ENCODE results near the gene ANAPC7.
"Not testable (repeated sequence)": the region's sequence is repeated elsewhere in the genome, so short reads cannot be mapped to it uniquely, and the experiment has no call there.

Gene ANAPC7

DNA sequence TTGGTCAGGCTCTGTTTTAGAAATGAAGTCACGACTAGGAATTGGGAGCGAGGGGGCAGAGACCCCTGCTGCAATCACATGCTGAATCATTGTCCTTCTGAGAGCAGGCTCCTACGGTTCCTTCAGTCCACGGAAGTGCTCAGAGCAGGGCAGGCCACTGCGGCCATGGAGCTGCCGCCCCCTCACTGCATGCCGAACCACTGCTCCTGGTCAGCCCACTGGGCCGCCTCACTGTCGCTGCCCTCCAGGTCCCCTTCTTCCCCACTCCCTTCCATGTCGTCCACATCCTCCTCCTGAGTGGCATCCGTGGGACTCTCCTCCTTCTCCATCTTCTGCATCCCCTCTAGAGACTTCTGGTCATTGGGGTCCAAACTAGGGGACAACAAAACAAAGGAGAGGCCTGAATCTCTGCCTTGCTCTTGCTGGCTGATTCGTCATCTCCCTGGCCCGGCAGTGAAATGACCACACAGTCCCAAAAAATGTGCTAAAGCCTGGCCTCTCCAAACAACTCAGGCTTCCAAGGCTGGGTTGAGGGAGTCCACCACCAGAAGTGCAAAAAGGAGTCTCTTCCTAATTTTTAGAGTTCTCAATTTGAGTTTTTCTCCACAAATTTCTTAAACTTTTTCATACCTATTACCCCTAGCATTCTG lies 29.4 kb downstream of the ANAPC7 start:
- DNase-seq: no peak

GRCh38 chr12:110373425-110373824 lies 30.1 kb downstream of the ANAPC7 start:
- DNase-seq: peak; percentile 86

DNA sequence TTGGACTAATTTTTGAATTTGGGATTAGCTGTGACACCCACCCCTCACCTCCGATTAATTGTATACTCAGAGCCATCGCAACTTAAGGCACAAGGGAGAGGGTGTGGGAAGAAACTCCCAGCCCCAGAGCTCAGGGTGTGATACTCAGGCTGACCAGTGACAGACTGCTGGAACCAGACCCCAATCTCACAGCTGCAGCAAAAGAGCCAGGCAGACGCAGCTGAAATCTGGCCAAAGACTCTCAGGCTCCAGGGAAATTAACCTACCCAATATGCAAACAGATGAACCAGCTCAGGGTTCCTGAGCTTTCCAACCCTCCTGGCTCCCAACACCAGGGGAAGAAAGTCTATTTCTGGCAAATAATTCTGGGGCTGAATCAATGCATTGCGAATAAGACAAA lies 30.5 kb downstream of the ANAPC7 start:
- peak; percentile 70 for DNase-seq

DNA sequence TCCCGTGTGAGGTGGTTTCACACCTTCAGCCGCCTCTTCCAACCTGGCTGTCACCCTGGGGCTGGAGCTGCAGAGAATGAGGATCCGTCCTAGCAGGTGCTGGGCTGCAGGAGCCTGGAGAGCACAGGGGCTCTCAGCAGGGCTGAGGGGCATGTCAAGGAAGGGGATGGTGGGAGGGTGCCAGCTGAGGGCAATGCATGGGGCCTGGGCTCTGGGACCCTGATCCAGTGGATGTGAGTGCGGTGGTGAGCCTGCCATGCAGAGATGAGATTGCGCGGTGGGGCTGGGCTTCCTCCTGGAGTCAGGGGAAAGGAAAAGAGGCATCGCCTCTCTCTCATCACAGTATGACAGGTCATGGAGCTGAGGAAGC lies 31.5 kb downstream of the ANAPC7 start:
- DNase-seq: no peak

DNA sequence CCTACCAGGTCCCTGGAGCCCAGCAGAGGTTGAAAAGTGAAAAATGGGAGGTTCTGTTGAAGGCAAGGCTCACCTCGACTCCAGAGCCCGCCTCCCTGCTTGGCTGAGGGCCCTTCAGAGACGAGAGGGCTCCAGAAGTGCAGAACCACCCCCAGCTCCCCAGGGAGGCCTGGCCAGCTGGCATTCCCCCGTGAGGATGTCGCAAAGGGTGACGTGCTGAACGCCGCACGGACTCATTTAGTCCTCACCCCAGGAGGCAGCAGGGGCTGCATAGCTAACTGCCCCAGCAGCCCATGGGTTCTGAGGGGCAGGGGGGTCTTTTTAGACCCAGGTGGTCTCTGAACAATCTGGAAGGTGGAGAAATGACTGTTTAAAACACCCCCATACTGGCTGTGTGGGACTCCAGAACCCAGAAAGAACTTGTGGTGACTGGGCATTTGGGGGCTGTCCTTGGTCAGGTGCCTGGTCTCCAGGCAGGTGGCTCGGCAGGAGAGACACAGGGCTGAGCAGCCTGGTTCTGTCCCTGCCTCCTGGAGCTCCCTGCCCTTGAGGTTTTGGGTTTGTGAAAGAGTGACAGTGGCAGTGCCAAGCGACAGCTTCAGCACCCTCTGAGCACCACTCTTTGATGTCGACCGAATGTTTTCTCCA lies 32.0 kb downstream of the ANAPC7 start:
- DNase-seq: peak; percentile 44

DNA sequence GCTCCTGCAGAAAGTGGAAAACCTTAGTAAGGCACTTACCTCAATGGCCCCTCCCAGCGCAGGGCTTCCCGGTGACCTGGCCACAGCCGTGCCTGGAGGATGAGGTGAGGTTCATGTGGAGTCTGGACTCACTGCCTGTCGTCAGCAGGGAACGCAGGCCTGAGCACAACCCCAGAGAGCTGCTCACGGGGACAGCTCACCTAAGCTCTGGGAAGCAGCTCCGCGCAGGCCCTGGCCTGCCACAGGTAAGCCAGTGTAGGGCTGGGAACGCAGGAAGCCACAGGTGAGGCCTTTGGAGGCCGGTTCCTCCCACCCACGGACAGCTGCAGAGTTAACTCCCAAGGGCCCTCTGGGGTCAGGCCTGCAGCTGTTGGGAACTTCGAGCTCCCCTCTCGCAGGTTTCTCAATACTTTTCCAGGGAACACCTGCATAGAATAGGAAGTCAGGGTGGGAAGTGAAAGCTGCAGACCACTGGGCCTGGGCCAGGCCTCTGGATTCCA lies 32.7 kb downstream of the ANAPC7 start:
- peak; percentile 24 for DNase-seq

DNA sequence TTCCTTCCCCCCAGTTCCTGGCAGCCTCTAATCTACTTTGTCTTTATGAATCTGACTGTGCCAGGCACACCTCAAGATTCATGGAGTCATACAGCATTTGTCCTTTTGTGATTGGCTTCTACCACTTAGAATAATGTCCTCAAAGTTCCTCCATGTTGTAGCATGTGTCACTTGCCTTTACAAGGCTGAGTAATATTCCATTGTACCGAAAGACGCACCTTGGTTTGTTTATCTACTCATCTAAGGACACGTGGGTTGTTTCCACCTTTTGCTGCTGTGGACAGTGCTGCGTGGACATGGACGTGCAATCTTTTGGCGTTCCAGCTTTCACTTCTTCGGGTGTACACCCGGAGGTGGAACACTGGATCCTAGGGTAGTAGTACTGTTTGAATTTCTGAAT lies 33.5 kb downstream of the ANAPC7 start:
- DNase-seq: no peak

GRCh38 chr12:110367181-110367864 lies 36.2 kb downstream of the ANAPC7 start:
- no peak for DNase-seq

DNA sequence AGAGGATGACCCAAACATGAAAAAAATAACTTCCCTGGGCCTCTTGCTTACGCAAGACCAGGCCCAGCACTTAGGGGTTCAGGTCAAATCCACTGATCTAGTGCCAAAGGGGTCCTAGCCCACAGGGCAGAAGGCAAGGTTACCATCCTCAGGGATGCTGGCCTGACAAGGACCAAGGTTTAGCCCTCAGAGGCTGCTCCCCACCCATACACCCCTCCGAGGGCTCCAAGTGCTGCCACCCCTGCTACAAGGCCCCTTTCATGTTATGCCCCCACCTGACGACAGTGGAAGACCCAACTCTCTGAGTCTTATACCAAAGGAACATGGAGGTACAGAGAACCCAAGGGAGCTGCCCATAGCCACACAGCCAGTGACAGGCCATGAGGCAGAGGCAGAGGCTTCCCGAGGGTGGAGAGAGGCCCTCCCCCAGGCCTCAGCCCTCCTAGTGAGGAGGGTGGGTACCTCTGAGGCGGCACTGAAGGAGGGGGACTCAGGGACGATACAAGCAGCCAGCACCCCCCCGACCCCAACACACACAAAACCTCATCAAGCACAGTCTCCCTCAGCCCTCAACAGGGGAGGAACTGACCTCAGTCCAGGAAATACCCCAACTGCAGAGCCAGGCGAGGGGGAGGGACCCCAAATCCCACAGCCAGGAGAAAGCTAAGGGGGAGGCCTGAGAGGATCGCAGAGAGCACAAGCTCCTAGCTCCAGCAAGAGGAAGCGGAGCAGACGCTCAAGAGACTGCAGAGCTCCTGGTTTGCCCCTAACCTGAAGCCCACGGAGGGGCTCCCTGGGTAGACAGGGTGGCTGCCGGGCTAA lies 37.0 kb downstream of the ANAPC7 start:
- no peak for DNase-seq

DNA sequence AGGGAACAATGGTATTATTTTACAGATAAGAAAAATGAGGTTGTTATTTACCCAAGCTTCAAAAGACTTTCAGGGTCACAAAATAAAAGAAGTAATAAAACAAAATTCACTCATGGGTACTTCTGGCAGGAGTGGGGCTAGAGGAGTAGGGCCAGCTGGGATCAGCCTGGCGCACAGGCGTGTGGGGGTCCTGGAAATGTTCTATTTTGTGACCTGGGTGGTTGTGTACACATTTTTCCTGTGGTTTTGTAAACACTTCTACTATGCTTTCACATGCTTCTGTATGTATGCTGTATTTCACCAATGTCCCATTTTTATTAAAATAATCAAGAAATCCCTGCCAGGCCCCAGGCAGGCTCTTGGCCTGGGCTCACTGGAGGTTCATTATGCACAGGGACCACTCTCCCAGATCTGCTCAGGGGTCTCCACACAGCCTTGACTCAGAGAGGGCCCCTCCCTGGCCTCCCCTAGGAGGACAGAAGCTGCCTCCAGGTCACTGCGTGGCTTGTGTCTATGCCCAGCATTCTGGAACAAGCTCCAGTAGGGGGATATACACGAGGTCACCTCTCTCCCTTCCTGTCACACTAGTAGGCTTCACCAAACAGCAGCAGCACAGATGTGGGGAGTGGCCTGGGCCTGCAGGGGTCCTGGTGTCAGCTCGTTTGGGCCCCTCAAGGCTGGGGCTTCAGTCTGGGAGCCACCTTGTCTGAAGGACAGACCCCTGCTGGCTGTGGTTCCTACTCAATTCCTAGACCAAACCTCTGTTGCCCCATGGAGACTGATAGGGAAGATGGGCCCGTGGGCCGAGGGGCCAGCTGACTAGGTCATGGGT lies 37.8 kb downstream of the ANAPC7 start:
- no peak for DNase-seq

GRCh38 chr12:110361216-110361615 lies 42.3 kb downstream of the ANAPC7 start:
- no peak for DNase-seq

- not testable (repeated sequence) for DNase-seq
Measured at GRCh38 chr12:110358384-110359097, 45.0 kb downstream of the ANAPC7 start.

DNA sequence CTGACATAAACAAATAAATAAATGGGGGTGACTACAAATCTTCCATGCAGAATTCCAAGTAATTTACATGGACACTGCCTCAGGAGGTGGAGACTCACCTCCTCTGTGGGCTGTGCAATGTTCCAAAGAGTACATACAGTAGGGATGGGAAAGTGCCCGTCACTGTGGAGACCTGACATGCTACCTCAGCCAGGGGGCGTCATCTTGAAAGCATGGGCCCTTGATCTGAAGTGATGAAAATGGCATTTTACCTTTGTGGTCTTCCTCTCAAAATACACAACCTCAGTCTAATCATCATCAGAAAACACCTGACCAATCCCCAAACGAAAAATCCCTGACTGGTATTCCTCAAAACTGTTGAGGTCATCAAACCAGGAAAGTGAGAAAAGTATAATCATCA lies 48.4 kb downstream of the ANAPC7 start:
- DNase-seq: peak; percentile 87

- peak; percentile 60 for DNase-seq
Measured at GRCh38 chr12:110354172-110354780, 49.2 kb downstream of the ANAPC7 start.

- no peak for DNase-seq
Measured at GRCh38 chr12:110353211-110353965, 50.1 kb downstream of the ANAPC7 start.

DNA sequence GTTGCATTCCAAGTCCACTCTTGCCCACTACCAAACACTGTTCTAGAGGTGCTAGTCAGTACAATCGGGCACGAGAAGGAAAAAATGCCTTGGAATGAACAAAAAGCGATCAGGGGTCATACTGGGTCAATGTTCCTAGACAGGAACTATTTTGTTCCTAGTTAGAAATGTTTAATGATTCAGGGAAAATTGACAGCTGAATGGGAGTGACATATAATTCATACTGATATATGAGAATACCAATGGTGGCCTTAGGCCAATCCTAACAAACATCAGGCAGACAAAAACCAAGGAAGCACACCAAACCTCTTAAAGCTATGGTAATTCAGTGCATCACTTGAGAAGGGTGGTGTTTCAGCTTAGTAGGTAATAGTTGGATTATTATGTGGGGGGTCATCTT lies 51.1 kb downstream of the ANAPC7 start:
- DNase-seq: no peak

- no peak for DNase-seq
Measured at GRCh38 chr12:110351119-110351518, 52.4 kb downstream of the ANAPC7 start.

DNA sequence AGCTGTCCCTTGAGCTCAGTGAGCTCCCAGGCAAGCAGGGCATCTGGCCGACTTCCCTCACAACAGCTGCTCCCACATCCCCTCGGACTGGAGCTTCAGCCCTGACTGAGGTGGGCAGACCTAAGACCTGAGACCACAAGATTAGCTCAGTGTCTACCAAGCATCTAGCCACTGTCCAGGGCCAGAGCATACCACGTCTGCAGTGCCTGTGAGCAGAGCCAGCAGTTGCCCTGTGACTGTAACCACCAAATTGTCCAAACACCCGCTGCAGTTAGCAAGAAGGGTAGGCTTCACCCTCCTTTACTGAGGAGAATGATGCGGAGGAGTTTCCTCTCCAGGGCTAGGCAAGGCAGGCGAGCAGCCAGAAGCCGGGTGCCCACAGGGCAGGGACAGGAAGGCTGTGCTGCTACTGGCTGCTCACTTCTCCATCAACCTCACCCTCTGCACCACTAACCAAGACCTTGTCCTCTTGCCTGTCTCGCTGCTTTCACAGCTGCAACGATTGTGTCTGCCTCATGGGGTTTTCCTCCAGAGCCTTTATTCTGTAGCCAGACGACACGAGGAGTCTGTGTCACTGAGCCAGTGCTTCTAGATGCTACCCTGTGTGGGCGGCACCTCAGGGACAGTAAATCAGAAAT lies 53.9 kb downstream of the ANAPC7 start:
- DNase-seq: no peak

DNA sequence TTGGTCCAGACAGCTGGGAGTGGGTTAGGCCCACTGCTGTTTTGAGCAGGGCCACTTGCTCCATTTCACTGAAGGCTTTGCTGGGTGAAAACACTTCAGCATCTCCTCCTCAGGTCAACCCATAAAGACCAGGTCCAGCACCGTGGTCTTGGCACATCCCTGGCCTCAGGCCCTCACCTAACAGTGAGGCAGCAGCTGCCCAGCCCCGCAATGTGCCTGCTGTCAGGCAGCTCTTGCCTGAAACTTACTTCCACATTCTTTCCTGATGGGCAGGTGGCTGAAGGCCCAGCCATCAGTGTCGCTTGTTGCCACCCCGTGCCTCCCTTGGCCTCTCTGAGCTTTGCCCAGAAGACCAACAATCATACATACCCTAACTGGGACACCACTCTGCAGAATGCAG lies 54.4 kb downstream of the ANAPC7 start:
- no peak for DNase-seq

All from RPMI8226 (cell line).